HuH-7.5 (cell line): ENCODE data around the gene DIDO1.
"Not testable (repeated sequence)": the region's sequence is repeated elsewhere in the genome, so short reads cannot be mapped to it uniquely, and the experiment has no call there.

ENCODE experiments used
- DNase-seq: peaks from one replicate; pipeline ENCODE4 v3.0.0; 2011; ENCODE audit warnings: low spot score

The DIDO1 gene

GRCh38 chr20:62852841-62853240 is 73.5 kb downstream of the DIDO1 start:
- no peak for DNase-seq

GRCh38 chr20:62852196-62852595 is 74.1 kb downstream of the DIDO1 start:
- no peak for DNase-seq

- no peak for DNase-seq
These were observed 75.9 kb downstream of the DIDO1 start for GRCh38 chr20:62850333-62850974.

GRCh38 chr20:62849431-62849830 is 76.9 kb downstream of the DIDO1 start:
- no peak for DNase-seq

GRCh38 chr20:62848917-62849316 is 77.4 kb downstream of the DIDO1 start:
- not testable (repeated sequence) for DNase-seq

- DNase-seq = no peak
These were observed 80.0 kb downstream of the DIDO1 start for GRCh38 chr20:62846166-62846890.

GRCh38 chr20:62845416-62846160 is 80.7 kb downstream of the DIDO1 start:
- DNase-seq = no peak

GRCh38 chr20:62844182-62844581 is 82.1 kb downstream of the DIDO1 start:
- no peak for DNase-seq

GRCh38 chr20:62843656-62844055 is 82.6 kb downstream of the DIDO1 start:
- no peak for DNase-seq

- no peak for DNase-seq
These were observed 84.5 kb downstream of the DIDO1 start for GRCh38 chr20:62841705-62842212.

- DNase-seq = no peak
These were observed 85.8 kb downstream of the DIDO1 start for GRCh38 chr20:62840244-62841197.

GRCh38 chr20:62839816-62840215 is 86.5 kb downstream of the DIDO1 start:
- DNase-seq = no peak

- DNase-seq = no peak
These were observed 87.0 kb downstream of the DIDO1 start for GRCh38 chr20:62839261-62839660.

GRCh38 chr20:62838128-62838891 is 88.0 kb downstream of the DIDO1 start:
- no peak for DNase-seq

GRCh38 chr20:62837790-62838127 is 88.5 kb downstream of the DIDO1 start:
- DNase-seq = no peak

GRCh38 chr20:62836967-62837490 is 89.3 kb downstream of the DIDO1 start:
- DNase-seq = no peak

- DNase-seq = no peak
These were observed 90.1 kb downstream of the DIDO1 start for GRCh38 chr20:62835931-62836861.

- DNase-seq = no peak
These were observed 91.2 kb downstream of the DIDO1 start for GRCh38 chr20:62834967-62835730.

GRCh38 chr20:62832951-62833391 is 93.3 kb downstream of the DIDO1 start:
- DNase-seq = no peak
